ENCODE measurements around the gene HEY2. TPM values are rescaled to one million over a fixed set of nuclear protein-coding genes. Genes with fewer than 3 reads are reported as not detected.
A peak's percentile ranks its signal among the peaks of the same experiment; 100 is the strongest.

HEY2 gene
- total and polyA plus RNA-seq, 12 donors = 12.4 to 75.1 (median 33.2) TPM

GRCh38 chr6:125741336-125741735, 8.1 kb upstream of the HEY2 start:
- ATAC-seq = no peak
- intact Hi-C loops (cut with DNase I) = loop anchor here in 3 of 10 donors (10.0 kb wide), 2 partner anchors 157 to 297 kb away; no protein-coding TSS in a partner anchor
- H3K27ac ChIP-seq = no peak overlapping the region
- H3K4me1 ChIP-seq = peaks cover 0 to 50% (median 9%) of the 10 kb centered on the region in 9 donors
- DNase-seq = no peak
- H3K36me3 ChIP-seq = no peaks in the 10 kb centered on the region
- no peaks in the 10 kb centered on the region for H3K9me3 ChIP-seq
- peaks cover 0 to 56% (median 0%) of the 10 kb centered on the region in 7 donors for H3K27me3 ChIP-seq
- no peak overlapping the region for H3K4me3 ChIP-seq
- WGBS, 2 donors = 96% methylated on average over 2 of the region's 2 CpGs
- TF ChIP-seq, protein P1, sequence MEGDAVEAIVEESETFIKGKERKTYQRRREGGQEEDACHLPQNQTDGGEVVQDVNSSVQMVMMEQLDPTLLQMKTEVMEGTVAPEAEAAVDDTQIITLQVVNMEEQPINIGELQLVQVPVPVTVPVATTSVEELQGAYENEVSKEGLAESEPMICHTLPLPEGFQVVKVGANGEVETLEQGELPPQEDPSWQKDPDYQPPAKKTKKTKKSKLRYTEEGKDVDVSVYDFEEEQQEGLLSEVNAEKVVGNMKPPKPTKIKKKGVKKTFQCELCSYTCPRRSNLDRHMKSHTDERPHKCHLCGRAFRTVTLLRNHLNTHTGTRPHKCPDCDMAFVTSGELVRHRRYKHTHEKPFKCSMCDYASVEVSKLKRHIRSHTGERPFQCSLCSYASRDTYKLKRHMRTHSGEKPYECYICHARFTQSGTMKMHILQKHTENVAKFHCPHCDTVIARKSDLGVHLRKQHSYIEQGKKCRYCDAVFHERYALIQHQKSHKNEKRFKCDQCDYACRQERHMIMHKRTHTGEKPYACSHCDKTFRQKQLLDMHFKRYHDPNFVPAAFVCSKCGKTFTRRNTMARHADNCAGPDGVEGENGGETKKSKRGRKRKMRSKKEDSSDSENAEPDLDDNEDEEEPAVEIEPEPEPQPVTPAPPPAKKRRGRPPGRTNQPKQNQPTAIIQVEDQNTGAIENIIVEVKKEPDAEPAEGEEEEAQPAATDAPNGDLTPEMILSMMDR (IDR thresholded peaks at IDR 0.05) = no peak

GRCh38 chr6:125742024-125742423, 7.4 kb upstream of the HEY2 start:
- ATAC-seq (no peak), DNase-seq (no peak)
- H3K4me3 ChIP-seq = peak overlapping the region in 4 of 10 donors; percentile 16 to 35 (median 20)
- H3K9me3 ChIP-seq = no peaks in the 10 kb centered on the region
- H3K27me3 ChIP-seq = peaks cover 0 to 63% (median 0%) of the 10 kb centered on the region in 7 donors
- peaks cover 0 to 50% (median 12%) of the 10 kb centered on the region in 9 donors for H3K4me1 ChIP-seq
- intact Hi-C loops (cut with DNase I) = loop anchor here in 3 of 10 donors (10.0 kb wide), 2 partner anchors 157 to 297 kb away; no protein-coding TSS in a partner anchor
- peak overlapping the region in 8 of 10 donors; percentile 7 to 96 (median 34) for H3K27ac ChIP-seq
- 89 to 91% methylated on average over 2 of the region's 2 CpGs for WGBS, 2 donors
- no peaks in the 10 kb centered on the region for H3K36me3 ChIP-seq
- TF ChIP-seq, protein P1 (IDR thresholded peaks at IDR 0.05) = no peak

DNA sequence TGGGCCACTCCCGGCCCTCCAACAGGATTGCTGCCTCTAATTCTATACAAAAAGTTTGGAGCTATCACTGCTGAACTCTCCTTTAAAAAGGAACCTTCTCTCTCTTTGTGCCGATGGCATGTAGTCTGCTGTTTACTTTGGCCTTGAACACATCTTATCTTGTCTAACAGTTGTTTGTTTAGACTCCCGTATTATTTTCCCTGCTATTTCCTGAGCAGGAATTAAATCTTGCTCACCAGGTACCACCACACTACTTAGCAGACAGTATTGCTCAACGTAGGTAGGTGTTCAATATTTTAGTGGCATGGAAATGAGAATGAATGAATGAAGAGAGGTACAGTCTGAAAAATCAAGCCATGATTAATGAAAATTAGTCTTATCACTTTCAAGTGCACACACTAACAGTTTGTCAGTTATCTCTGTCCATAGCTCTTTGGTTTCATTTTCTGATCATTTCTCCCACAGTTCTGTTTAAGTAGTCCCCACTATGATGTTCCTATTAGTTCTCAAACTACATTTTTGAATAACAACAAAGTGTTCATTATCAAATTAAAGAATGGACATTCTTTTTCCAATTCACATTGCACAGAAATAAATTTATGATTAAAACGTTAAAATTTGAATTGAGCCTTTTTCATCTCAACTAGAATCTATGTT, 6.8 kb upstream of the HEY2 start:
- TF ChIP-seq, protein P1 (IDR thresholded peaks at IDR 0.05) = no peak
- 38 to 43% methylated on average over 5 of the region's 5 CpGs for WGBS, 2 donors
- peaks cover 0 to 50% (median 12%) of the 10 kb centered on the region in 9 donors for H3K4me1 ChIP-seq
- intact Hi-C loops (cut with DNase I) = loop anchor here in 3 of 10 donors (10.0 kb wide), 2 partner anchors 158 to 298 kb away; no protein-coding TSS in a partner anchor
- no peak for ATAC-seq
- no peak for DNase-seq
- H3K27ac ChIP-seq = peak overlapping the region in 8 of 10 donors; percentile 7 to 96 (median 34)
- peak overlapping the region in 6 of 10 donors; percentile 16 to 35 (median 21) for H3K4me3 ChIP-seq
- H3K27me3 ChIP-seq = peaks cover 0 to 69% (median 0%) of the 10 kb centered on the region in 7 donors
- H3K9me3 ChIP-seq = no peaks in the 10 kb centered on the region
- no peaks in the 10 kb centered on the region for H3K36me3 ChIP-seq

- intact Hi-C loops (cut with DNase I) = loop anchor here in 3 of 10 donors (10.0 kb wide), 2 partner anchors 159 to 299 kb away; no protein-coding TSS in a partner anchor
- Histone ChIP-seq H3K27ac (peak overlapping the region in 7 of 10 donors; percentile 1 to 98 (median 89)), H3K4me1 (peaks cover 0 to 50% (median 12%) of the 10 kb centered on the region in 9 donors), H3K36me3 (no peaks in the 10 kb centered on the region), H3K9me3 (no peaks in the 10 kb centered on the region), H3K27me3 (peaks cover 0 to 75% (median 0%) of the 10 kb centered on the region in 7 donors), H3K4me3 (peak overlapping the region in 2 of 10 donors; percentile 3 to 27)
- TF ChIP-seq, protein P1 (IDR thresholded peaks at IDR 0.05) = no peak
- ATAC-seq = no peak
- no peak for DNase-seq
- WGBS, 2 donors = 77 to 79% methylated on average over 2 of the region's 2 CpGs
Observed at GRCh38 chr6:125743604-125744003, 5.8 kb upstream of the HEY2 start.

All from heart right ventricle (tissue), 16 donors.